Panc1 (cell line): ENCODE measurements around the gene ZMAT3. TPM values are rescaled to one million over a fixed set of nuclear protein-coding genes. Genes with fewer than 3 reads are reported as not detected.

Source experiments
- ATAC-seq: fragments of 200-7000 bp; cut with Tn5 transposase; 2 replicates; pipeline ENCODE4 v1.9.1; 2020; ENCODE audit warnings: mild to moderate bottlenecking, moderate library complexity
- Bru-seq: library from RNA; stranded (reverse); fragments of 400-500 nt; gene quantifications from one replicate; lab custom pipeline; 2021; lab: Mats Ljungman, UMichigan
- BruChase-seq, 2 experiments: library from RNA; stranded (reverse); fragments of 400-500 nt; gene quantifications; one replicate each; lab custom pipeline; 2021; lab: Mats Ljungman, UMichigan
- BruUV-seq: library from RNA; stranded (reverse); fragments of 400-500 nt; replicated peaks from 2 replicates; lab custom pipeline; 2021; lab: Mats Ljungman, UMichigan
- CTCF ChIA-PET: fragments of 300-600 bp; sonication (Branson Sonifier 250); formaldehyde crosslinking; loops from one replicate; lab custom pipeline; 2022; ENCODE audit warnings: antibody characterized with exemption; lab: Charles Lee
- POLR2A ChIA-PET: fragments of 300-600 bp; sonication (Branson Sonifier 250); formaldehyde crosslinking; loops from one replicate; lab custom pipeline; 2022; ENCODE audit warnings: antibody characterized with exemption; lab: Charles Lee
- DNase-seq: peaks from one replicate; pipeline ENCODE4 v3.0.0-alpha.2; 2010; ENCODE audit warnings: low read depth, low spot score
- H3K27ac ChIP-seq: 2 replicates; pipeline ENCODE4 v1.5.1; 2011; ENCODE audit warnings: mild to moderate bottlenecking, low read length, inconsistent platforms
- H3K27me3 ChIP-seq: fragments of 200-500 bp; sonication (Bioruptor generic); 2 replicates; pipeline ENCODE4 v1.6.0; 2014; ENCODE audit warnings: low read length, inconsistent platforms; ENCODE audit not compliant: control insufficient read depth, insufficient read depth
- H3K36me3 ChIP-seq: fragments of 200-500 bp; sonication (Bioruptor generic); 2 replicates; pipeline ENCODE4 v1.5.1; 2014; ENCODE audit warnings: inconsistent platforms, mild to moderate bottlenecking, low read length, moderate library complexity; ENCODE audit not compliant: control insufficient read depth, insufficient read depth
- H3K4me1 ChIP-seq: 2 replicates; pipeline ENCODE4 v1.5.1; 2011; ENCODE audit warnings: inconsistent platforms, mild to moderate bottlenecking, low read length, moderate library complexity; ENCODE audit not compliant: control insufficient read depth, insufficient read depth
- H3K4me3 ChIP-seq, 2 experiments: 2 replicates each; pipeline ENCODE4 v1.5.1; 2011 to 2012; ENCODE audit warnings: low read depth in 2 of 2, low read length in 2 of 2, mild to moderate bottlenecking in 2 of 2, inconsistent platforms in 1 of 2, moderate library complexity in 1 of 2
- H3K9me3 ChIP-seq: fragments of 200-500 bp; sonication (Bioruptor generic); 2 replicates; pipeline ENCODE4 v1.5.1; 2014; ENCODE audit warnings: low read depth, mild to moderate bottlenecking, inconsistent platforms, low read length, moderate library complexity; ENCODE audit not compliant: control insufficient read depth, insufficient read depth
- POLR2AphosphoS5 ChIP-seq: IDR thresholded peaks from 2 replicates; pipeline ENCODE4 v1.6.1; 2012; ENCODE audit warnings: mild to moderate bottlenecking, low read depth, low read length, moderate library complexity
- SIN3A ChIP-seq: IDR thresholded peaks from 2 replicates; pipeline ENCODE4 v1.6.1; 2012; ENCODE audit warnings: low read depth, mild to moderate bottlenecking, low read length, moderate library complexity, borderline replicate concordance; ENCODE audit not compliant: insufficient read depth
- TCF7L2 ChIP-seq: IDR thresholded peaks from 2 replicates; pipeline ENCODE4 v1.6.1; 2011; ENCODE audit warnings: mild to moderate bottlenecking, low read depth, low read length, inconsistent platforms
- in situ Hi-C: cut with HindIII; loops from 2 replicates; pipeline ENCODE4 v1.10.0; 2016; ENCODE audit warnings: low sequenced_read_pairs, low pct_unique_long_range_greater_than_20kb
- intact Hi-C: fragments of 100-400 bp; cut with micrococcal nuclease; formaldehyde crosslinking; loops from one replicate; pipeline ENCODE4 v1.10.0; 2022; ENCODE audit not compliant: unreplicated experiment
- long read RNA-seq: library from polyadenylated mRNA; unstranded; transcript quantifications from one replicate; pipeline ENCODE4 v2.0.0, GENCODE V29; 2021; ENCODE audit not compliant: unreplicated experiment
- polyA plus RNA-seq: library from polyadenylated mRNA; unstranded; fragments of >200 nt; gene quantifications from one replicate; pipeline ENCODE4 v1.2.1, GENCODE V29; 2012; ENCODE audit warnings: missing spikeins; ENCODE audit not compliant: insufficient read length
- total RNA-seq: library from RNA; stranded (reverse); gene quantifications from one replicate; pipeline ENCODE4 v1.2.1, GENCODE V29; 2021; ENCODE audit not compliant: unreplicated experiment
- TF ChIP-seq, protein P1 (sequence below): fragments of 450-650 bp; IDR thresholded peaks from 2 replicates; pipeline ENCODE4 v1.5.1; 2017; ENCODE audit warnings: mild to moderate bottlenecking
- TF ChIP-seq, protein P2 (sequence below), 2 experiments: IDR thresholded peaks; 2 replicates each; pipeline ENCODE4 v1.6.1; 2011 to 2012; ENCODE audit warnings: low read depth in 2 of 2, control low read depth in 1 of 2, low read length in 1 of 2, mild to moderate bottlenecking in 1 of 2, moderate library complexity in 1 of 2; ENCODE audit not compliant: insufficient read depth in 1 of 2

Gene ZMAT3, protein sequence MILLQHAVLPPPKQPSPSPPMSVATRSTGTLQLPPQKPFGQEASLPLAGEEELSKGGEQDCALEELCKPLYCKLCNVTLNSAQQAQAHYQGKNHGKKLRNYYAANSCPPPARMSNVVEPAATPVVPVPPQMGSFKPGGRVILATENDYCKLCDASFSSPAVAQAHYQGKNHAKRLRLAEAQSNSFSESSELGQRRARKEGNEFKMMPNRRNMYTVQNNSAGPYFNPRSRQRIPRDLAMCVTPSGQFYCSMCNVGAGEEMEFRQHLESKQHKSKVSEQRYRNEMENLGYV
- total RNA-seq (14.6 TPM), Bru-seq, nascent RNA (percentile 70 among the genes with signal in this experiment), BruChase-seq, experiment 1, labeled RNA remaining after a 2-hour chase (percentile 82 among the genes with signal in this experiment), BruChase-seq, experiment 2, labeled RNA remaining after a 6-hour chase (percentile 89 among the genes with signal in this experiment)
- 6.7 TPM for polyA plus RNA-seq
- long read RNA-seq, full-length matches to known transcripts: 4 of 22 reads
- long read RNA-seq, partial matches to known transcripts: 8 of 22 reads
- long read RNA-seq, other reads (novel, unspliced or antisense): 10 of 22 reads

DNA sequence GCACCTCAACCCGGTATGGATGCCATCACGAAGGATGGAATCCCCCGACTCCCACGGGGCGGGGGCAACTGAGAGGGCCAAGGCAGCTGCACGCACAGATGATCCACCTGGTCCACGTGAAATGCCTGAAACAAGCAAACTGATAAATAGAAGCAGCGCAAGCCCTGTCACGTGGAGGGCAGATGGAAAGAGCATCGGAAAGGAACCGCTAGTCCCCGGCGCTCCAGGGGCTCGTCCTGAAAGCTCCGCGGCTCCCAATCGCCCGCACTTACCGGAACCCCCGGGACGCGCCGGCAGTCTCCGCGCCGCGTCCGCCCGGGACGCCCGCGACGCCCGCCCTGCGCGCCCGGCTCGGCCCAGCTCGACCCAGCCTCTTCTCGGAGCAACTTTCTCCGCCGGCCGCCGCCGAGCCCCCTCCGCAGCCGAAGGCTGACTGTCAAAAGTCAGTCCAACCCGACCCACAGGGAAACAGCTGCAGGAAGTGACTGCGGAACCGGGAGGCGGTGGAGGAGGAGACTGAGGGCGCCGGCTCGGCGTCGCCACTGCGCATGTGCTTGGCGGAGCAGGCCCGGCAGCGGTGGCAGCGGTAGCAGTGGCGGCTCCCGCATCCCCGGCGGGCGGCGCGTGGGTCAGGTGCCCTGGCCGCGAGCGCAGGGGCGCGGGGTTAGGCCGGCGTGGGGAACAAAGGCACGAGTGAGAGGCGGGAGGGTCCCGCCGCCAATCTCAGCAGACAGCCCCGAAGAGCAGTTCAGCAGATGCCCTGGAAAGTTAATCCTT is at the start of gene ZMAT3:
Gene ZMAT3 (minus strand): TSS at position 487 of the 777 bp plus-strand sequence. CDS start 4,057 bp downstream, outside the sequence.
- BruUV-seq: no TSS peak
- ATAC-seq (peak; percentile 98), DNase-seq (no peak)
- peak; percentile 98; the same call in 1 of the 2 replicates for TF ChIP-seq SIN3A
- peak; percentile 93 for TF ChIP-seq POLR2AphosphoS5
- no peak; the same call in 1 of the 2 replicates for TF ChIP-seq TCF7L2
- TF ChIP-seq, protein P1, sequence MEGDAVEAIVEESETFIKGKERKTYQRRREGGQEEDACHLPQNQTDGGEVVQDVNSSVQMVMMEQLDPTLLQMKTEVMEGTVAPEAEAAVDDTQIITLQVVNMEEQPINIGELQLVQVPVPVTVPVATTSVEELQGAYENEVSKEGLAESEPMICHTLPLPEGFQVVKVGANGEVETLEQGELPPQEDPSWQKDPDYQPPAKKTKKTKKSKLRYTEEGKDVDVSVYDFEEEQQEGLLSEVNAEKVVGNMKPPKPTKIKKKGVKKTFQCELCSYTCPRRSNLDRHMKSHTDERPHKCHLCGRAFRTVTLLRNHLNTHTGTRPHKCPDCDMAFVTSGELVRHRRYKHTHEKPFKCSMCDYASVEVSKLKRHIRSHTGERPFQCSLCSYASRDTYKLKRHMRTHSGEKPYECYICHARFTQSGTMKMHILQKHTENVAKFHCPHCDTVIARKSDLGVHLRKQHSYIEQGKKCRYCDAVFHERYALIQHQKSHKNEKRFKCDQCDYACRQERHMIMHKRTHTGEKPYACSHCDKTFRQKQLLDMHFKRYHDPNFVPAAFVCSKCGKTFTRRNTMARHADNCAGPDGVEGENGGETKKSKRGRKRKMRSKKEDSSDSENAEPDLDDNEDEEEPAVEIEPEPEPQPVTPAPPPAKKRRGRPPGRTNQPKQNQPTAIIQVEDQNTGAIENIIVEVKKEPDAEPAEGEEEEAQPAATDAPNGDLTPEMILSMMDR: no peak
- TF ChIP-seq, protein P2, sequence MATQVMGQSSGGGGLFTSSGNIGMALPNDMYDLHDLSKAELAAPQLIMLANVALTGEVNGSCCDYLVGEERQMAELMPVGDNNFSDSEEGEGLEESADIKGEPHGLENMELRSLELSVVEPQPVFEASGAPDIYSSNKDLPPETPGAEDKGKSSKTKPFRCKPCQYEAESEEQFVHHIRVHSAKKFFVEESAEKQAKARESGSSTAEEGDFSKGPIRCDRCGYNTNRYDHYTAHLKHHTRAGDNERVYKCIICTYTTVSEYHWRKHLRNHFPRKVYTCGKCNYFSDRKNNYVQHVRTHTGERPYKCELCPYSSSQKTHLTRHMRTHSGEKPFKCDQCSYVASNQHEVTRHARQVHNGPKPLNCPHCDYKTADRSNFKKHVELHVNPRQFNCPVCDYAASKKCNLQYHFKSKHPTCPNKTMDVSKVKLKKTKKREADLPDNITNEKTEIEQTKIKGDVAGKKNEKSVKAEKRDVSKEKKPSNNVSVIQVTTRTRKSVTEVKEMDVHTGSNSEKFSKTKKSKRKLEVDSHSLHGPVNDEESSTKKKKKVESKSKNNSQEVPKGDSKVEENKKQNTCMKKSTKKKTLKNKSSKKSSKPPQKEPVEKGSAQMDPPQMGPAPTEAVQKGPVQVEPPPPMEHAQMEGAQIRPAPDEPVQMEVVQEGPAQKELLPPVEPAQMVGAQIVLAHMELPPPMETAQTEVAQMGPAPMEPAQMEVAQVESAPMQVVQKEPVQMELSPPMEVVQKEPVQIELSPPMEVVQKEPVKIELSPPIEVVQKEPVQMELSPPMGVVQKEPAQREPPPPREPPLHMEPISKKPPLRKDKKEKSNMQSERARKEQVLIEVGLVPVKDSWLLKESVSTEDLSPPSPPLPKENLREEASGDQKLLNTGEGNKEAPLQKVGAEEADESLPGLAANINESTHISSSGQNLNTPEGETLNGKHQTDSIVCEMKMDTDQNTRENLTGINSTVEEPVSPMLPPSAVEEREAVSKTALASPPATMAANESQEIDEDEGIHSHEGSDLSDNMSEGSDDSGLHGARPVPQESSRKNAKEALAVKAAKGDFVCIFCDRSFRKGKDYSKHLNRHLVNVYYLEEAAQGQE (IDR thresholded peaks at IDR 0.05; ENCODE audit: insufficient read depth in 1 of 2, low read depth in 2 of 2, low read length in 1 of 2): 0 out of 4 replicates have a peak, but pooled peaks of 1 of the 2 experiments have one; percentile 47
- Histone ChIP-seq H3K4me1 (peaks cover 12% of the 10 kb centered on the region; the same call in 1 of the 2 replicates), H3K4me3 (peak within 1 kb of the TSS; percentile 90 to 92), H3K27ac (peak within 1 kb of the TSS; percentile 84), H3K9me3 (no peaks in the 10 kb centered on the region), H3K27me3 (no peaks in the 10 kb centered on the region), H3K36me3 (peaks cover 4% of the 10 kb centered on the region; the same call in 1 of the 2 replicates)
- intact Hi-C loops: no loop called here
- CTCF ChIA-PET: interaction anchor here (0.6 kb wide), 1 partner anchor 487 kb away, joined by 3 read pairs; no protein-coding TSS in a partner anchor
- in situ Hi-C loops: no loop called here
- POLR2A ChIA-PET: no interaction called here

DNA sequence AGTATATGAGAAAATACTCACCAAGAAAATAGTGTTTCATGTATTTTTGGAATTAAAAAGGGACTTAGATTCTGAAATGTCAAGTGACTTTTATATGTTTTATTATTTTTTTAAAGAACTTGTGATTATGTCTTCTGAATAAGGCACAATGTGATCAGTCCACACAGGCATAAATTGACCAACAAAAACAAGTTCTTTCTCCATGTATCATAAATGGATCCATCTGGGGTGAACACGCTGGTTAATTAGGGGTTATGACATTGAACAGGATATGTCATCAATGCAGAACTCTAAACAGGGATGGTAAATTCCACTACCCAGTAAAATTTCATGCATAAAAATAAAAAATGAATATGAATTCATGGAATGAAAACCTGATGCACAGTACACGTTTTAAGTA is 45.2 kb upstream of the ZMAT3 start:
- no peak overlapping the region for H3K27ac ChIP-seq
- no peak for ATAC-seq
- in situ Hi-C loops: no loop called here
- intact Hi-C loops: no loop called here
- no peak overlapping the region for H3K4me3 ChIP-seq
- H3K27me3 ChIP-seq: peaks cover 6% of the 10 kb centered on the region; the same call in 1 of the 2 replicates
- POLR2A ChIA-PET: no interaction called here
- H3K4me1 ChIP-seq: no peaks in the 10 kb centered on the region
- BruUV-seq: no TSS peak
- H3K36me3 ChIP-seq: no peaks in the 10 kb centered on the region
- DNase-seq: no peak
- TF ChIP-seq SIN3A (no peak), TCF7L2 (no peak), POLR2AphosphoS5 (no peak)
- TF ChIP-seq, protein P2 (IDR thresholded peaks at IDR 0.05; ENCODE audit: insufficient read depth in 1 of 2, low read depth in 2 of 2, low read length in 1 of 2): no peak
- TF ChIP-seq, protein P1: no peak
- no peaks in the 10 kb centered on the region for H3K9me3 ChIP-seq
- CTCF ChIA-PET: no interaction called here
